DMS79 (cell line): ENCODE measurements around the gene CHAF1A.

Experiments
- DNase-seq: peaks from one replicate; lab custom pipeline; 2025; lab: John Stamatoyannopoulos, UW

CHAF1A gene

DNA sequence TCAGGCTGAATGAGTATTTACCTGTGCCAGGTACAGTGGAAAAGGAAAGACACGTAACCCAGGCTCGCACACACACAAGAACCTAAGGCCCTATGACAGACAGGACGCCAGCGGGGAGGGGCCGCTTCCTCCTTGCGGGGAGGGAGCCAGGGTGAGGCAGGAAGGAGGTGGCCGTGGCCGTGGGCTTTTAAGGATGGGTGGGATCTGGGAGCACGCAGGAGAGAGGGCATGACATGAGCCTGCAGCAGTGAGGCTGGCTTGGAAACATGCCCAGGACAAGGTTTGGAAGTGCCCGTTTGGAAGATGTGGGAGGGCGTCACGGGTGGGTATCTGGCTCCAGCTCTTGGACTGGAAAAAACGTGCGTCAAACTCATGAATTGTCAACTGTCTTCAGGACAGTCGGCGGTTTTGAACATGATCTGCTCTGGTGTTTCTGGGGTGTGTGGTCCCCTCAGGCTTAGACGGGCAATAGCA, 22.1 kb upstream of the CHAF1A start:
- no peak for DNase-seq

DNA sequence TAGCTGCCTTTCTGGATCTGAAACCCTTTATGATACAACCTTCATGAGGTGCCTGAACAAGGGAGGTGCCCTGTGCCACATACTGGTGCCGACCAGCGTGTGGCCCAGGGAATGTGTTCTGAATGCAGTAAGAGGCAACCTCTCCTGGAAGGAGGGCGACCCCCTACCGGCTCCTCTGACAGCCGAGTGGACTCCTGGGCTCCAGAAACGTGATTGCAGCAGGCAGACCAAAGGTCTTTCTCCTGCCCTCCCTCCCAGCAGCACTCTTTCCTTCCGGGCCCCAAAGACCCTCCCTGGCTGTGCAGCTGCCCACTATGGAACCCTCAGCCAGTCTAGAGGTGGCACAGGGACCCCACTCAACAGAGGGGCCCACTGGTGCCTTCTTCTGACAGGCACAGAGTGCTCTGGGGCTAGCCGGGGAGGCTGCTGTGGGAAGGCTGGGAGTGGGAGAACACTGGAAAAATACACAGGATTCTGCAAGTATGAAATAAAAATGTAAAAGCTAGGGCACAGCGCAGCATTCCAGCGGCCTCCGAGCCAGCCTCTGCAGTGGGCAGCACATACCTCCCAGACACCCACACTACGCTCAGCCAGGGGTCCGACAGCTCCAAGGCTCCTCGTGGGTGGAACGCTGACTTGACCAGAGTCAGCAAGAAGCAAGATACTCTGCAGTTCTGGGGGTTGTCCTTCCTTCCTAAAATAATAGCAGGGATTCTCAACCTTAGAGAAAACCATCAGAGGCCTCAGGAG, 17.0 kb upstream of the CHAF1A start:
- no peak for DNase-seq

DNA sequence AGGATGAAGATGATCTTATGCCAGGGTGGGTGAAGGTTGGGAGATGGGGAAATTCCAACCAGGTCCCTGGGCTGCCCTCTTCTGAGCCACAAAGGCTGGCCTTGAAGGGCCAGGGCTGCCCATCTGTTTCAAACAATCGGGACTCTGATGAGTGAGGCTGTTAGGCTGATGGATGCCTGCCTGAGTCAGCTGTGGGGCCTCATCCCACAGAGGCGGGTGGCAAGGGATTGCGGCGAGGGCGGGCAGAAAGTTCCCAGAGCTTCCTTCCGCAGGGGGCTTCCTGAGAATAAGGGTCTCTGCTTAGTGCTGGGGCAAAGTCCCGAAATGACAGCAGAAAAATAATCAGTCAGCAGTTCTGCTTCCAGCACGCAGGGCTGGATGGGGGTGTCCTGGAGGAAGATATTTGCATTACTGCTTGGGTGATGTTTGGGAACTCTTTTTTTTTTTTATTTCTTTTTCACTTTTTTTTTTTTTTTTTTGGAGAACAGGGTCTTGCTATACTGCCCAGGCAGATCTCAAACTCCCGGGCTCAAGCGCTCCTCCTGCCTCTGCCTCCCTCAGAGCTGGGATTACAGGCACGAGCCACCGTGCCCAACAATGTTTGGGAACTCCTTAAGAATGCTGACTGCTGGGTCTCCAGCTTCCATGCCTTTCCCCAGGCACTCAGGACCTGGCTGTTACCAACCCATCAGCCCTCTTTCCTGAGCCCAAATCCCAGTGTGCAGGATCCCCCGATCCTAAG, 16.2 kb upstream of the CHAF1A start:
- no peak for DNase-seq

DNA sequence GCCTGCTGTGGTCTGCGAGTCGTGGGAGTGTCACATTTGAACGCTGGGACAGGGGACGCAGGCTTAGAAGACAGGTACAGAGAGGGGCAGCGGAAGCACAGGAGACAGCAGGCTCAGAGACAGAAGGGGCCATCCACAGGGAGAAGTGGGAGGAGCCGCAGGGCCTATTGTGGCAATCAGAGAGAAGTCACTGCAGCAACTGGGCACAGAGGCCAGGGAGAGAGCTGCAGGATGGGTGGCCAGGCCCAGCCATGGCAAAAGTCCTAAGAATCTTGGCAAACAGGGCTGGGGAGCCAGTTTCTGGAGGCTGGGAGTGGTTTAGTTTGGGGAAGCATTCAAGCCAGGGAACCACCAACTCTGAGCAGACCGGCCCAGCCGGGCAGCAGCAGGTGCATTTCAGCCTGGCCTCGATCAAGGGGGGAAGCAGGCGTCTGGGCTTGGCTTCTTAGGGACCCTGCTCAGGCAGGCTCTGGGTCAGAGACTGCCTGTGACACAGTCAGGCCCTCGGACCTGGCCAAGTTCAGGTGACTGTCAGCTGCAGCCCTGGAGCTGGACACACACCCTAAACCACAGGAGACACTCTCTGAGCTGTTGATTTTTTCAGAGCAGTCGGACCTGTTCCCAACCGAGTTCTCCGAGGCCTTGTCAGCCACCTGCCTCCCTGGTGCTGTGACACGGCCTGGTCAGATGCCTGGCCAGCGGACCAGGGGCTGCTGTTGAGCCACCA, 13.9 kb upstream of the CHAF1A start:
- no peak for DNase-seq

DNA sequence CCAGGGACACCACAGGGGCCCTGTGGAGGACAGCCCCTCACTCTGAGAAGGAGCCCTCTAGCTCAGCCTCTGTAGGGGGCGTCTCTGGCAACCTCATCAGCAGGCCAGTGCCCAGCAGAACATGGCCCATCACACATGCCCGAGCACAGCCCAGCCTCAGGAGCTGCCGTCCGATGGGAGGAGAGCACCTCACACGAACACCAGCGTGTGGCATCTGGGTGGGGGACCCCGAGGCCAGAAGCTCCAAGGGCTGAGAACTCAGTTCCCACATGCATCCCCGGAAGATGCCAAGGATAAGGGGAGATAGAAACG, 13.4 kb upstream of the CHAF1A start:
- no peak for DNase-seq

DNA sequence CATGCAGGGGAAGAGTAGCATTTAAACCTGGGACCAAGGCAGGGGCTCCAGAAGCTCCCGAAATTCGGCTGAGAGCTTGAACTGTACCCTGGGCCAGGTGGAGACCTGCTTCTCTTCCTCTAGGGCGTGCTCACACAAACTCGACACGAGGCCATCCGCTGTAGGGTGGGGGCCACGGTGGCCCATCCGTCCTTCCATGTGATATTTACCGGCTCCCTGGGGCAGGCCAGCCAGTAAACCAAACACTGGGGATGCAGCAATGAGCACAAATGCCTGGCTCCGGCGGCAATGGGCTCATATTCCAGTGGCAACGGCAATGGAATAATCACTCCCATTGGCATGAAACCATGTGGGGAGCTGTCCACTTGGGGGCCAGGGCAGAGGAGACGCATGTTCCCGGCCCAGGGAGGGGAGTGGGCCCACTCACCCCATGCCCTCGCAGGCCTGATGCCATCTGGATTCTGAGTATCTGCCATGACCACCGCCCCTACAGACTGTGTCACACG, 12.9 kb upstream of the CHAF1A start:
- DNase-seq = no peak

DNA sequence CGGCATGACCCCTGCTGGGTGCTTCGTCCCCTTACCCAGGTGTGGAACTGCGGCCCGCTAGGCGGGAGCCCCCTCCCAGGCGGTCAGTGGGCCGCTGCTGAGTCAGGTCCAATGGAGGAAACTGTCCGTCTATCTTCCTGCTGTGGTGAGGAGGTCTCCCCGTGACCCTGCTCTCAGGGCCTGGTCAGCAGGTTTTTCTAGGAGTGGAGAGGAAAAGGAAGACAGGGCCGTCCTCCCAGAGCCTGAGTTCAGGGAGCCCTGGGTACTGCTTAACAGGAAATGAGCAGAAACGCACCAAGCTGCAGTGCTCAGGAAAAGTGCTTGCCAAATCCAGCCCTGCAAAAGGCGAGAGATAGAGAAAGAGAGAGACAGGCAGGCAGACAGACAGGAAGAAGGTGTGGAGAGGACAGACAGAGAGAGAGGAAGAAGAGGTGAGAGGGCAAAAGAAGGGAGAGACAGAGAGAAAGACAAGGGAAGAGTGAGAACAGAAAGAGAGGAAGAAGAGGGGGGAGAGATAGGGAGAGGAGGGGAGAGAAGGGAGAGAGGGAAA, 12.3 kb upstream of the CHAF1A start:
- DNase-seq = no peak

DNA sequence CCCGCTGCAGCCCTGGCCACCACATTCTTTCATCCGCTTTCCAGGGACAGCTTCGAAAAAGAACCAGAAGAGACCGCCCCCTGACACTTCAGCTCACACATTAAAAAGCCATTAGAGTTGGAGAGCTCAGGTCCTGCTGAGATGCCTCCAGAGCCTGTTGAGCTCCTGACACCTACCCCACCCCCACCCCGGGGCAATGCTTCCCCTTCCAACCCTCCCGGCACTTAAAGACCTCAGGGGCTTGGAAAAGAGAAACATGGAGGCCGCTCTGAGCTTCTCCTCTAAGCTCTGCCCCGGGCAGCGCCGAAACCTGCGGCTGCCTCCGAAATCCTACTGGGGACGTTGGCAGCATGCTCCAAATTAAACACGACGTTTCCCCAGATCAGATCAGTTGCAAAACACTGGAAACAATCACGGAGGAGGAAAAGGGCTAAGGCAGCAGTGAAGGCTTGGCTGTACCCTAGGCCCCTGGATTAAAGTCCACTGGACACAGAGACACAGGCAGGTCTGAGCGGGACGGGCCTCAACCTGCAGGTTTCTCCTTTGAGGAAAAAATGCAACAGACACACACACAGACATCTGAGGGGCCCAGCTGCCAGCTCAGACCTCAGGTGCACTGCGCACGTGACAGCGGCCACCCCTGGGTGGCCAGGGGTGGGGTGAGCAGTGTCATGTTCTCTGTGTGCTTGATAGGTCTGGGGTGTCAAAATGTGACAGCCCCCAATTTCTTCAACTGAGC, 11.7 kb upstream of the CHAF1A start:
- DNase-seq = peak; percentile 53

DNA sequence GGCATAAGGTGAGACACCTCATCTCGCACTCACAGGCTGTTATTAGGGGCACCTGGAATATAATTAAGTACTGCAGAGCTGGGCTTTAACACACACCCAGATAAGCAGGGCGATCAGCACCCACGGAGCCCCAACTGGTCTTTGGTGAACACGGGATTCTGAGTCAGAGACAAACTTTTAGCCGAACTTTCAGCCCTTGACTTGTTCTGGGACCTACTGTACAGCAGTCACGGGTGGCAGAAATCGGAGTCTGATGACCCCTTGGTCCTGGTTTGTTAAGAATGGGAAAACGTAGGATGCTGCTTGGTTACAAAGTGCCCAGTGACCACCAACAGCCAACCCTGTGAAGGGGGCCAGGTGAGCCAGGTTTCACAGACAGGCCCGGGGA, 11.1 kb upstream of the CHAF1A start:
- no peak for DNase-seq

DNA sequence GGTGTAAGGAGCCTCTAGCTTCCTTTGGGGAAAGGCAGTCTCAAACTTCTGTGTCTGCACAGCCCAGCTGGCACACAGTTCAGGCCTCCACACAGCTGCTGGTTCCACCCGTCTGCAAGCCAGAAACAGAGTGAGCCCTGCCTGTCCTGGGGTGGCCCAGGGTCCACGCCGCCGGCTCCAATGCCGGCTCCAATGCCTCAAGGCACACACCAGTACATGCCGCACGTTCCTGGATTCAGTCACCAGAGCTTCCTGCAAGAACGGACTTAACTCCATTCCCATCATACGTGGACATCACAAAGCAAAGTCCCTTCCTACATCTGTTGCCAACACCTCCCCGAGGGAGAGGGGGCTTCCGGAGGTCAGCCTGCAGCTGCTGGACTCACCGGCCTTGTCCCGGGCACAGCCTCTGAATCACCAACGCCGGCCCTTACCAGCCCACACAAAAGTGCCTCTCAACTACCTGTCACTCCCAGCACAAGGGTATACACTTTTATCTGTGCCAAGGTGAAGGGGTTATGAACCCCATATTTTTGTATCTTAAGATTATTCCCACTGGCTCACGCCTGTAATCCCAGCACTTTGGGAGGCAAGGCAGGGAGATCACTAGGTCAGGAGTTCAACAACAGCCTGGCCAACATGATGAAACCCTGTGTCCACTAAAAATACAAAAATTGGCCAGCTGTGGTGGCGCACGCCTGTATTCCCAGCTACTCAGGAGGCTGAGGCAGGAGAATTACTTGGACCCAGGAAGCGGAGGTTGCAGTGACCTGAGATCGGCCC, 10.5 kb upstream of the CHAF1A start:
- no peak for DNase-seq

DNA sequence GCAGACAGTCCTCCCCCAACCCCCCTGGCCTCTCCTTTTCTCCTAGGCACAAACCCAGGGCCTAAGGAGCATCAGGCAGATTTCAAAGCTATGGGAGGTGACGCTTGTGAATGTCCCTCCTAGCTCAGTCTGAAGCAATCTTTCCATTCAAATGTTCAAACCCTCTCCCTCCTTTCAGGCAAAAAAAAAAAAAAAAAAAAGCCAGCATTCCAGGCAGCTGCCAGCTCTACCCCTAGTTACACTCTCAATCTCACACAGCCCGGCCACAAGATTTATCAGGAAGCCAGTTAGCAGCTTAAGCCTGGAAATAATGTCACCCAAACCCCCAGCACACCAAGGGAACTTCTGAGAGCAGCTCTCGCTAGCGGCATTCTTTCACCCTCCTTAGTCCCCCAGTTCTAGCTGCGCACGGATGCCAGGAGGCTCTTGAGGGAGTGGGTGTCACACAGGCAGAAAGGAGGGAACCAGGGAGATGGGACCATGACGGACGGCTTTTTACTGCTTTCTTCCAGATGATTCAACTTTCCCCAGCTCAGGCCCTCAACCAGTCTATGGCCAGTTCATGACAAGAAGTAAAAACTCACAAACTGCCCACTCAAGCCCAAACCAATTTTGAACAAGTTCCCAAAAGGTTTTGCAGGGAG, 8.4 kb upstream of the CHAF1A start:
- DNase-seq = no peak

DNA sequence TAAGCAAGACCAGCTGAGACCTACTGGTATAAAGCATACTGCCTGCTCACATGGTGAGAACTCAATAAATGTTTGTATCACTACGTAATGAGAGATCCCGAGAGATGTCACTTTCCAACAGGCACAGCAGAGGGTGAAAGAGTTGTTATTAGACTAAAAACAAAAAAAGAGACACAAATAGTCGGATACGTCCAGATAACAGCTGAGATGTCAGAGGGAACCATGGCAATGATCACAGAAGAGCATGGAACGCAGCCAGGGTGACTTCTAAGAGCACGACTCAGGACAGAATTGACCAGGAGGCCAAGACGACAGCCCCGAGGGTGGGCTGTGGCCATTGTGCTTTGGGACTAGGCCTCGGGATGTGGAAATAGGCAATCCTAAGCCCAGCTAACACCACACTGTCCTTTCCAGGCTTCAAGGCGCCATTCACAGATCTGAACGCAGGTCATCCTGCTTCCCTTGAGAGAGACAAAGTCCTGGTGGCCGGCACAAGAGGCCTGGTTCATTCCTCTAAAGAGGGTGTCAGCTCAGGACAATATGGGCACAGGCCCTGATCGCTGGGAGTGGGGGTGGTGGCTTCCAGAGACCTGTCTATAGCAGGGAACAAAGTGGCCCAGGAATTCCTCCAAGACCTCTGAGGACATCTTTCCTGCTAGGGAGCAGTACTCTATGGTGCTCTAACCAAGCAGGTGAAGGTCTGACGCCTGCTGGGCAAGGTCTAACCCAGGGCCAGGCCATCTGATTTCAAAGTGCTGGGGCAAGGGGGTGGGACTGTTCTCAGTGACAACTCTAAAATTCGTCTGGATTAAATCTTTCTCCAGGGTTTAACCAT, 5.3 kb upstream of the CHAF1A start:
- no peak for DNase-seq

DNA sequence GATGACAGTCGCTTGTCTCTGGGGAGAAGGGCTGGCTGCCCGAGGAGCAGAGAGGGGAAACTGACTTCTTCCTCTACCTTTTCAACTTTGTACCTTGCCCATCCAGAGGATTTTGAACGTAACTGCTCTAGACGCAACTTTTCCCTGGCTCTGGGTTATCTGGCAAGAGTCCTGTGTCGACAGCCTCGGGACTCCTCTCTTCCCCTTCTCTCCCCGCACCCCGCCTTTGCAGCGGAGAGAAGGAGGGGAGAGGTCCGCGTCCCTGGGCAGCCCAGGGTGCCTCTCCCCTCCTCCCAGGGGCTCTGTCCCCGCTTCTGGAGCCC, 2.7 kb upstream of the CHAF1A start:
- no peak for DNase-seq

DNA sequence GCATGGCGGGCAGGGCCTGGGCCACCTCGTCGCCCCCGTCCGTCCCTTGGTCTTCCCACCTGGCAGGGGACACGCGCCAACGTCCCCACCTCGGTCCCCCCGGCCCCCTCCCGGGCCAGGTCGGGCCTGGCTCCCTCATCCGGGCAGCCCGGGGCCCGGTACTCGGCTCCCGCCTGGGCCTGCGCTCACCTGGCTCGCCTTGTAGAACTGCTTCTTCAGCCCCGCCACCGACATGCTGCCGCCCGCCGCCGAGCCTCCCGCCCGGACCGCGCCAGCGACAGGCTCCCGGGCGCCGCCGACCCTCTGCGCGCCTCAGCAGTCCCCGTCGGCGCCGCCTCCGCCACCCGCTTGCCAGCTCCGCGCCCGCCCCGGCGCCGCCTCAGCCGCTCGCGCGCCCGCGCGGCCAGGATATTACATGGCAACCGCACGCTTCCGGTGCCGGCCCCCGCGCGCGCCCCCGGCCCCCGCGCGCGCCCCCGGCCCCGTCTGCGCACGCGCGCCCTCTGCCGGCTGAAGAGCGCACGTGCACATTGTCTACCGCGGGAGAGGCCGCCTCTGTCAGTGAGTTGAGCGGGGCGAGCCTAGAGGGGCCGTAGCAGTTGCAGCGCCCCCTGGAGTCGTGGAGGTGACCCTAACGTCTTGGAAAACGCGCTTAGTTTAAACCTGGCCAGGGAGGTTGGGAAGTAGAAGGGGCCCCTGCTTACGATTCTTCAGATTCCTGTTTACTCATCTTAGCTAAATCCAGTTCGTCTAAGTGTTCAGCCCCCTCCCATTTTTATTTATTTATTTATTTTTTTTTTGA, 2.1 kb upstream of the CHAF1A start, which contains the start of gene SH3GL1:
TSS of gene SH3GL1 (minus strand) at position 413 of the 802 bp plus-strand sequence. CDS start at position 234, 179 bp downstream.
- peak; percentile 69 for DNase-seq

DNA sequence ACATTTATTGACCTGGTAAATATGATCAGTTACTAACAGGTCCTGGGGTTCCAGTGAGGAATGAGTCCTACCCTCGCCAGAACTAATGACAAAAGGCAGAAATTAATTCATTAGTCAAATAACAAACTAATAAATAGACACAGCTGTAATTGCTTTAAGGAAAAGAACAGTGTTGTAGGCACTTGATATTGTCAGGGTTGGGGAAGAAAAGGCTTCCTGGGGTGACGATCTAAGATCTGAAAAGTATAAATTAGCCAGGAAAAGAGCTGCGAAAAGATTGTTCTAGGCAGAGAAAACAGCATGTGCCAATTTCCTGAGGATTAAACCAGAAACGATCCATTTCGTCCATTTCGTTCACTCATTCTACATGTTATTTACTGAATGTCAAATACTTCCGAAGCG, 670 bp upstream of the CHAF1A start:
- no peak for DNase-seq

DNA sequence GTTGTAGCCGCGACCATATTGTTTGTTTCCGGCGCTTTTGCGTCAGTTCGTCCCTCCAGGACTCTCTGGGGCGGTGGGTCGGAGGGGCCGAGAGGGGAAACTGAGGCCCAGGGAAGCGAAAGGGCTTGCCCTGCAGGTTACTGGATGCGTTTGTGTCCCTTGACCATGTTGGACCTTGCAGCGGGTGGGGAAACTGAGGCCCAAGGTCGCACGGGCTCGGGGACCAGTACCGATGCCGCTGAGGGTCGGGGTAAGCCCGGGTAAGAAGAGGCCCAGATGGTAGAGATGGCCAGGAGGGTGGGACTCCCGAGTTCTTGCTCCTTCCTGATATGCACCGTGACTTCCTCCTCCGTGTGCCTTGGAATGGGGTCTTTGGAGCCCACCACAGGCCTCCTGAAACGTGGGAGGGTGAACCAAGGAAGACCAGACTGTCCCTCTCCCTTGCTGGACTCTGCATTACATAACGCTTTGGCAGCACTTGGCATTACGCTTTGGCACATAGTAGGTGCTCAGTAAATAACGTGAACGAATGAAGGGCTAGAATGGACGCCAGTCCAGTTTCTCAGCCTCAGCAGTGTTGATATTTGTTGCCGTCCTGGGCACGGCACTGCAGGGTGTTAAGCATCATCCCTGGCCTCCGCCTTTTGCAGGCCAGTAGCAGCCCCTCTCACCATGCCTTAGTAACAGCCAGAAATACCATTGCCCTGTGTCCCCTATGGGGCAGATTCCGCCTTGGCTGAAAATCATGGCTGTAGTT, 743 bp downstream of the CHAF1A start:
- no peak for DNase-seq

DNA sequence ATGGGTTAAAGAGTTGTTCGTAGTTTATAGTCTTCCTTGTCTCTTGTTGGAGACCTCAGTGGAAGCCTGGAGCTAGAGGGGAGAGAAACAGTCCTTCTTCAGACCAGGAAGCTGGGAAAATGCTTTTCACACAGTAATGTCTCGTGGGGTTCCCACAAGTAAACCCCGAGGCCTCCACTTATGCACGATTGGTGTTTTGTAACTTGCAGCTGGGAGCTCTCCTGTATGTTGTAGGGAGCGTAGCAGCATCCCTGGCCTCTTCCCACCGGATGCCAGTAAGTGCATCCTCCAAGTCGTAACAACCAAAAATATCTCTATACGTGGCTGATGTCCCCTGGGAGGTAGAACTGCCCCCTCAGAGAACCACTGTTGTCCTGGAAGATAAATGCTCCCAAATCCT, 3.5 kb downstream of the CHAF1A start:
- DNase-seq = no peak

DNA sequence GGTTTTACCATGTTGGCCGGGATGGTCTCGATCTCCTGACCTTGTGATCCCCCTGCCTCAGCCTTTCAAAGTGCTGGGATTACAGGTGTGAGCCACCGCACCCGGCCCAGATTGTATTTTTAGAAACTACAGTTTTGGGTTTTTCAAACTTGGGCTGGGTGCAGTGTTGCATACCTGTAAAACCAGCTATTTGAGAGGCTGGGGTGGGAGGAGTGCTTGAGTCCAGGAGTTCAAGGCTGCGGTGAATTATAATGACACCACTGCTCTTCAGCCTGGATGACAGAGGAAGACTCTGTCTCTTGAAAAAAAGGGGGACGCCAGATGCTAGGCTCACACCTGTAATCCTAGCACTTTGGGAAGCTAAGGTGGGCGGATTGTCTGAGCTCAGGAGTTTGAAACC, 4.2 kb downstream of the CHAF1A start:
- no peak for DNase-seq
